Fibroblast of lung (primary cell): Measurements from ENCODE around the gene NDST1. TPM values are rescaled to one million over a fixed set of nuclear protein-coding genes. Genes with fewer than 3 reads are reported as not detected.
A peak's percentile ranks its signal among the peaks of the same experiment; 100 is the strongest.

Source experiments
- DNase-seq, 2 donors: peaks; one replicate each; pipeline versions ENCODE4 v3.0.0 to v3.0.0-alpha.2; 2010; ENCODE audit warnings: low read depth in 2 of 2
- H2AFZ ChIP-seq: 2 replicates; pipeline ENCODE4 v1.5.1; 2012; ENCODE audit warnings: low read length, control low read depth, inconsistent platforms
- H3K27ac ChIP-seq: 2 replicates; pipeline ENCODE4 v1.5.1; 2011; ENCODE audit warnings: low read length, control low read depth; ENCODE audit not compliant: insufficient read depth
- H3K27me3 ChIP-seq: 2 replicates; pipeline ENCODE4 v1.5.1; 2011; ENCODE audit warnings: mild to moderate bottlenecking, low read length; ENCODE audit not compliant: control insufficient read depth, insufficient read depth
- H3K36me3 ChIP-seq: 2 replicates; pipeline ENCODE4 v1.5.1; 2011; ENCODE audit warnings: low read length; ENCODE audit not compliant: control insufficient read depth, insufficient read depth
- H3K4me1 ChIP-seq: 2 replicates; pipeline ENCODE4 v1.5.1; 2011; ENCODE audit warnings: low read length; ENCODE audit not compliant: control insufficient read depth, insufficient read depth; ENCODE audit errors: extremely low read depth
- H3K4me2 ChIP-seq: 2 replicates; pipeline ENCODE4 v1.5.1; 2011; ENCODE audit warnings: low read length, control low read depth; ENCODE audit not compliant: insufficient read depth; ENCODE audit errors: extremely low read depth
- H3K4me3 ChIP-seq, 4 experiments: fragments of 200-600 bp in 1 of 4; sonication (generic) in 1 of 4; replicated peaks in 1 of 4; 2 replicates each; pipeline ENCODE4 v1.5.1; 2011 to 2016; ENCODE audit warnings: low read length in 4 of 4, low read depth in 3 of 4, mild to moderate bottlenecking in 3 of 4, control low read depth in 2 of 4, inconsistent platforms in 1 of 4, mixed read lengths in 1 of 4; ENCODE audit not compliant: insufficient read depth in 1 of 4; ENCODE audit errors: control extremely low read depth in 1 of 4
- H3K79me2 ChIP-seq: 2 replicates; pipeline ENCODE4 v1.5.1; 2012; ENCODE audit warnings: mild to moderate bottlenecking, low read length, inconsistent platforms; ENCODE audit not compliant: control insufficient read depth, insufficient read depth
- H3K9ac ChIP-seq: 2 replicates; pipeline ENCODE4 v1.5.1; 2011; ENCODE audit warnings: mild to moderate bottlenecking, low read length, control low read depth; ENCODE audit not compliant: insufficient read depth
- H3K9me3 ChIP-seq: 2 replicates; pipeline ENCODE4 v1.5.1; 2012; ENCODE audit warnings: low read depth, low read length; ENCODE audit not compliant: control insufficient read depth, insufficient read depth
- H4K20me1 ChIP-seq: 2 replicates; pipeline ENCODE4 v1.5.1; 2011; ENCODE audit warnings: low read length; ENCODE audit not compliant: control insufficient read depth, insufficient read depth; ENCODE audit errors: extremely low read depth
- EZH2 ChIP-seq: IDR thresholded peaks from 2 replicates; pipeline ENCODE4 v1.5.1; 2012; ENCODE audit warnings: low read length, control low read depth, mild to moderate bottlenecking; ENCODE audit errors: missing control alignments
- polyA minus RNA-seq: library from RNA; depleted of rRNA, polyadenylated mRNA; stranded (reverse); fragments of >200 nt; gene quantifications from 2 replicates; pipeline ENCODE4 v1.2.3, GENCODE V29; 2011; ENCODE audit warnings: low replicate concordance
- polyA plus RNA-seq, 2 donors: library from polyadenylated mRNA; depleted of rRNA in 1 of 2; stranded (reverse) in 1 of 2; unstranded in 1 of 2; fragments of >200 nt; gene quantifications; 2 replicates each; pipeline ENCODE4 v1.2.1, GENCODE V29; 2011 to 2012; ENCODE audit warnings: missing spikeins in 1 of 2
- total RNA-seq: library from RNA; depleted of rRNA; stranded (reverse); fragments of >200 nt; gene quantifications from 2 replicates; pipeline ENCODE4 v1.2.1, GENCODE V29; 2014
- TF ChIP-seq, protein P1 (sequence below), 2 donors: IDR thresholded peaks in 1 of 2; conservative IDR thresholded peaks in 1 of 2; 1 replicate in 1 of 2; 2 replicates in 1 of 2; pipeline ENCODE4 v1.5.1; 2011 to 2012; ENCODE audit warnings: low read length in 2 of 2, control low read depth in 1 of 2, inconsistent platforms in 1 of 2, low read depth in 1 of 2, mild to moderate bottlenecking in 1 of 2

NDST1 gene
- total RNA-seq = 18.2 and 38.5 TPM in 2 replicates
- polyA plus RNA-seq = 50.5 and 94.8 TPM in 2 replicates
- polyA plus RNA-seq (2012) = 69.9 and 152 TPM in 2 replicates
- polyA minus RNA-seq = 218 and 448 TPM in 2 replicates

DNA sequence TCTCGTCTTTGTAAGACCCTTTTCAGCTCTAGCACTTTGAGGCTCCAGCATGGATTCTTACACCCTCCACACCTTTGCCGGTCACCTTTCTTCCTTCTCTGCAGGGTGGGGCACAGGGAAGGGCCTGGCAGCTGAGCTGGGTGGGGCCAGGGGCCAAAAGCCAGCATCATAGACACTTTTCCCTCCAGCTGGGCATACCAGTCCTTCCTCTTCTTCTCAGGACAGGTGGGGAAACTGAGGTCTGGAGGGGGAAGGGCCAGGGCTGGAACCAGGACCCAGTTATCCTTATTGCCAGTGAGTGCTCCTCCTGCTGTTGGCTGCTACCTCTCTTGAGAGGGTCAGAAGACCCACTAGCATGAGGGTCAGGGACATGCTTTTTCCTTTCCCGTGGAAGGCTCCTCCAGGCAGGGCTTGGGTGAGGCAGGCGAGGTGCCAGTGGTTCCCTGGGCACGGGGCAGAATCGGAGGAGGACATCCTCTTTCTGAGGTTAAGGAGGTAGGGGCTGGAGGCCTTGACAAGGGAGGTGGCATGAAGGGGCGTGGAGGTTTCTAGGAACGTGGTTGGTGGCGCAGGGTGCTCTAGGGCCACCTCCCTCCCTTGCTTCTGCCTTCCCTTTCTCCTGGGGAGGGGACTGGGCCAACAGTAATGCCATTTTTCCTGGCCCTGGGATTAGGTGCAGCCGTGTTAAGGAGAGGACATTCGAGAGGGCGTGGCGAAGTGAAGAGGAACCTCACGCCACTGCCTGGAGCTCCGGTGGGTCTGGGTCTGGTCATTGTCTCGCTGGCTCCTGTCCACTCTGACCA lies at the start of gene NDST1:
TSS of gene NDST1 (plus strand) at position 658 of the 803 bp plus-strand sequence. CDS start 13,124 bp downstream, outside the sequence.
- Histone ChIP-seq H3K4me1 (peaks cover 41% of the 10 kb centered on the region), H3K9me3 (no peaks in the 10 kb centered on the region), H3K36me3 (peaks cover 3% of the 10 kb centered on the region), H3K27ac (no peak within 1 kb of the TSS), H4K20me1 (no peaks in the 10 kb centered on the region), H3K9ac (no peak within 1 kb of the TSS), H3K27me3 (no peaks in the 10 kb centered on the region), H3K79me2 (peaks cover 97% of the 10 kb centered on the region), H2AFZ (no peak within 1 kb of the TSS), H3K4me2 (no peak within 1 kb of the TSS), H3K4me3 (no peak within 1 kb of the TSS)
- no peak for TF ChIP-seq EZH2
- TF ChIP-seq, protein P1, sequence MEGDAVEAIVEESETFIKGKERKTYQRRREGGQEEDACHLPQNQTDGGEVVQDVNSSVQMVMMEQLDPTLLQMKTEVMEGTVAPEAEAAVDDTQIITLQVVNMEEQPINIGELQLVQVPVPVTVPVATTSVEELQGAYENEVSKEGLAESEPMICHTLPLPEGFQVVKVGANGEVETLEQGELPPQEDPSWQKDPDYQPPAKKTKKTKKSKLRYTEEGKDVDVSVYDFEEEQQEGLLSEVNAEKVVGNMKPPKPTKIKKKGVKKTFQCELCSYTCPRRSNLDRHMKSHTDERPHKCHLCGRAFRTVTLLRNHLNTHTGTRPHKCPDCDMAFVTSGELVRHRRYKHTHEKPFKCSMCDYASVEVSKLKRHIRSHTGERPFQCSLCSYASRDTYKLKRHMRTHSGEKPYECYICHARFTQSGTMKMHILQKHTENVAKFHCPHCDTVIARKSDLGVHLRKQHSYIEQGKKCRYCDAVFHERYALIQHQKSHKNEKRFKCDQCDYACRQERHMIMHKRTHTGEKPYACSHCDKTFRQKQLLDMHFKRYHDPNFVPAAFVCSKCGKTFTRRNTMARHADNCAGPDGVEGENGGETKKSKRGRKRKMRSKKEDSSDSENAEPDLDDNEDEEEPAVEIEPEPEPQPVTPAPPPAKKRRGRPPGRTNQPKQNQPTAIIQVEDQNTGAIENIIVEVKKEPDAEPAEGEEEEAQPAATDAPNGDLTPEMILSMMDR (conservative IDR thresholded peaks at IDR 0.05 in 1 of 2, IDR thresholded peaks at IDR 0.05 in 1 of 2; ENCODE audit: low read depth in 1 of 2, low read length in 2 of 2) = no peak
- DNase-seq = no peak

DNA sequence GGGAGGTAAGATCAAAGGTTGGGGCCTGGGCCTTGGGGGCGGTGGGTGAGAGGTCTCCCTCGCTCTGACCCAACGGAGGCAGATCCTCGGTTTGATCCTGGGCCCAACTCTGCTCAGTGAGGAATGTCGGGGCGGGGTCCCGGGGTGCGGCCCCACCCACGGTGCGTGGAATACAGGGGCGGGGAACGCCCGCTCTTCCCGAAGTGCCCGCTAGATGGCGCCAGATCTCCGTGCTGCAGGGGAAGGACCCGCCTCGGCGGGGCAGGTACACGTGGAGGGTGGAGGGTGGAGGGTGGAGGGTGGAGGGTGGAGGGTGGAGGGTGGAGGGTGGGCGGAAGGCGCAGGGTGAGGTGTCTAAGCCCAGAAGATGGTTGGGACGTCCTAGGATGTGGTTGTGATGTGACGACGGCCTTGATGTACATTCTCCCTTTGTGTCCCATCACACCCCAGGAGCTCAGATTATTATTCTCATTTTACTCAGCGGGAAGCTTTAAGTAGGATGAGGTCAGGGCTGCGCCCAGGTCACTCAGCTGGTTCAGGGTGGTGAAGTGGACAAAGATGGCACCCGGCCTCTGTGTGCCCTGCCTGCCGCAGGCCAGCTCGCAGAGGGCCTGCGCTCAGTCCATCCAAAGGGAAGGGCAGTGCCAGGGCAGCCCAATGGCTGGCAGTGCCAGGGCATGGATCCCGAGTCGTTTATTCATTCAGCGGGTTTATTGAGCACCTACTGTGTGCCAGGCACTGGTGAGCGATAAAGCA lies 49.0 kb upstream of the NDST1 start:
- Histone ChIP-seq H3K36me3 (no peaks in the 10 kb centered on the region), H3K9ac (no peak overlapping the region), H4K20me1 (no peaks in the 10 kb centered on the region), H3K4me2 (peak overlapping the region; percentile 59), H3K9me3 (no peaks in the 10 kb centered on the region), H3K27ac (no peak overlapping the region), H3K79me2 (no peaks in the 10 kb centered on the region), H3K27me3 (no peaks in the 10 kb centered on the region), H3K4me1 (peaks cover 7% of the 10 kb centered on the region), H2AFZ (no peak overlapping the region), H3K4me3 (peak overlapping the region in 1 of 4 experiments; percentile 33)
- DNase-seq = peak; percentile 36 to 48
- no peak for TF ChIP-seq EZH2
- TF ChIP-seq, protein P1 (conservative IDR thresholded peaks at IDR 0.05 in 1 of 2, IDR thresholded peaks at IDR 0.05 in 1 of 2; ENCODE audit: low read depth in 1 of 2, low read length in 2 of 2) = peak; percentile 59 to 63

DNA sequence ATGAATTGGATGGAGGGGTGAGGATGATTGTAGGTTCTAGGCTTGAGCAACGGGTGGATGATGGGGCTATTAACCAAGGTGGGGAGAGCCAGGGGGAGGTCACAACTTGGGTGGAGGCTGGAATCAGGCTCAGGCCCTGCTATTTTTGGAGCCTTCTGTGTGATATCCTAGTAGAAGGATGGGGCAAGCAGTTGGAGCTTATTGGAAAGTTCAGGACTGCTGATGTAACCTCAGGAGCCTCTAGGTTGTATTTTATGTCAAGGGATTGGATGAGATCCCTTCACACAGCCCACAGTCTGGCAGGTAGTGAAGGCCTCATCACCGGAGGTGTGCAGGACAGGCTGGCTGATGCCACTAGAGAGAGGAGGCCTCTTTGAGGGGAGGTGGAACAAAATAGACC lies 47.1 kb upstream of the NDST1 start:
- no peak overlapping the region for H2AFZ ChIP-seq
- no peaks in the 10 kb centered on the region for H3K79me2 ChIP-seq
- no peak for DNase-seq

More for the DNA sequence above, 47.1 kb upstream of the NDST1 start:
- Histone ChIP-seq H3K4me1 (peaks cover 13% of the 10 kb centered on the region), H3K36me3 (no peaks in the 10 kb centered on the region), H3K4me3 (no peak overlapping the region), H3K9me3 (no peaks in the 10 kb centered on the region), H3K27ac (no peak overlapping the region), H3K9ac (no peak overlapping the region), H3K27me3 (no peaks in the 10 kb centered on the region), H3K4me2 (no peak overlapping the region), H4K20me1 (no peaks in the 10 kb centered on the region)
- TF ChIP-seq EZH2 = no peak
- TF ChIP-seq, protein P1 (conservative IDR thresholded peaks at IDR 0.05 in 1 of 2, IDR thresholded peaks at IDR 0.05 in 1 of 2; ENCODE audit: low read depth in 1 of 2, low read length in 2 of 2) = no peak
